GM12878 (cell line): Measurements from ENCODE around the gene ELOA.

ENCODE experiments used
- BHLHE40 ChIP-seq, 2 experiments: fragments of 450-650 bp in 1 of 2; IDR thresholded peaks; 2 replicates each; pipeline ENCODE4 v1.6.1; 2011 to 2017; ENCODE audit warnings: low read depth in 2 of 2, borderline replicate concordance in 1 of 2, improper control_type of control experiment in 1 of 2, low read length in 1 of 2, mild to moderate bottlenecking in 1 of 2
- EP300 ChIP-seq, 2 experiments: fragments of 150-350 bp in 1 of 2; IDR thresholded peaks; 2 replicates each; pipeline ENCODE4 v1.6.1; 2011 to 2012; ENCODE audit warnings: low read depth in 2 of 2, low read length in 2 of 2, borderline replicate concordance in 1 of 2, improper control_type of control experiment in 1 of 2, inconsistent platforms in 1 of 2; ENCODE audit not compliant: control insufficient read depth in 1 of 2
- PAX8 ChIP-seq: fragments of 450-650 bp; IDR thresholded peaks from 2 replicates; pipeline ENCODE4 v1.6.1; 2017; ENCODE audit warnings: mild to moderate bottlenecking, moderate library complexity
- POLR2A ChIP-seq: IDR thresholded peaks from 2 replicates; pipeline ENCODE4 v1.6.1; 2011; ENCODE audit warnings: low read depth, mild to moderate bottlenecking, low read length
- REST ChIP-seq: IDR thresholded peaks from 2 replicates; pipeline ENCODE4 v1.6.1; 2012; ENCODE audit warnings: mild to moderate bottlenecking, low read depth, low read length
- SMC3 ChIP-seq: IDR thresholded peaks from 2 replicates; pipeline ENCODE4 v1.6.1; 2011; ENCODE audit warnings: low read length, improper control_type of control experiment, borderline replicate concordance

GRCh38 chr1:23784846-23785245 lies 41.6 kb downstream of the ELOA start:
- TF ChIP-seq SMC3: no peak
- TF ChIP-seq PAX8: no peak
- TF ChIP-seq POLR2A: no peak
- TF ChIP-seq BHLHE40 (IDR thresholded peaks at IDR 0.05; ENCODE audit: borderline replicate concordance in 1 of 2, low read depth in 2 of 2, low read length in 1 of 2): no peak
- no peak for TF ChIP-seq REST
- TF ChIP-seq EP300 (IDR thresholded peaks at IDR 0.05; ENCODE audit: borderline replicate concordance in 1 of 2, control insufficient read depth in 1 of 2, low read depth in 2 of 2, low read length in 2 of 2): no peak
